ENCODE data around the gene TP53I11.

The TP53I11 gene

GRCh38 chr11:44938066-44938691, 12.5 kb downstream of the TP53I11 start:
- DNase-seq, result no peak

GRCh38 chr11:44936951-44937543, 13.6 kb downstream of the TP53I11 start:
- DNase-seq, result no peak

- peak; percentile 74 for DNase-seq
Measured at GRCh38 chr11:44936525-44936924, 14.2 kb downstream of the TP53I11 start.

- no peak for DNase-seq
Measured at GRCh38 chr11:44934735-44935250, 15.9 kb downstream of the TP53I11 start.

GRCh38 chr11:44934110-44934509, 16.6 kb downstream of the TP53I11 start:
- no peak for DNase-seq

- DNase-seq, result no peak
Measured at GRCh38 chr11:44931466-44931865, 19.2 kb downstream of the TP53I11 start.

GRCh38 chr11:44930588-44931302, 19.9 kb downstream of the TP53I11 start:
- DNase-seq, result no peak

GRCh38 chr11:44928816-44929215, 21.9 kb downstream of the TP53I11 start:
- no peak for DNase-seq

- DNase-seq, result no peak
Measured at GRCh38 chr11:44928144-44928543, 22.5 kb downstream of the TP53I11 start.

- peak; percentile 59 for DNase-seq
Measured at GRCh38 chr11:44927174-44927661, 23.5 kb downstream of the TP53I11 start.

- no peak for DNase-seq
Measured at GRCh38 chr11:44926036-44926435, 24.6 kb downstream of the TP53I11 start.

- no peak for DNase-seq
Measured at GRCh38 chr11:44923806-44924205, 26.9 kb downstream of the TP53I11 start.

GRCh38 chr11:44923115-44923514, 27.6 kb downstream of the TP53I11 start:
- no peak for DNase-seq

- DNase-seq, result no peak
Measured at GRCh38 chr11:44920451-44920850, 30.2 kb downstream of the TP53I11 start.

GRCh38 chr11:44917741-44918140, 32.9 kb downstream of the TP53I11 start:
- no peak for DNase-seq

GRCh38 chr11:44916801-44917385, 33.8 kb downstream of the TP53I11 start:
- DNase-seq, result peak; percentile 37

- DNase-seq, result no peak
Measured at GRCh38 chr11:44916331-44916730, 34.4 kb downstream of the TP53I11 start.

GRCh38 chr11:44915621-44916020, 35.1 kb downstream of the TP53I11 start:
- DNase-seq, result peak; percentile 15

- no peak for DNase-seq
Measured at GRCh38 chr11:44915004-44915403, 35.7 kb downstream of the TP53I11 start.

- no peak for DNase-seq
Measured at GRCh38 chr11:44914105-44914504, 36.6 kb downstream of the TP53I11 start.

GRCh38 chr11:44913502-44913901, 37.2 kb downstream of the TP53I11 start:
- no peak for DNase-seq

GRCh38 chr11:44912270-44912987, 38.3 kb downstream of the TP53I11 start:
- DNase-seq, result no peak

Data from RPMI8226 (cell line).